Measurements from ENCODE around the gene ENOX1. TPM values are rescaled to one million over a fixed set of nuclear protein-coding genes. Genes with fewer than 3 reads are reported as not detected.

ENOX1 gene
- total RNA-seq, 1 donor from 2014 or later, result 2.0 TPM

- DNase-seq (ENCODE audit: low spot score), result no peak
Observed at GRCh38 chr13:43289470-43290255, 497.1 kb downstream of the ENOX1 start.

GRCh38 chr13:43286751-43287150 is 500.0 kb downstream of the ENOX1 start:
- DNase-seq (ENCODE audit: low spot score), result no peak

GRCh38 chr13:43285933-43286597 is 500.7 kb downstream of the ENOX1 start:
- DNase-seq (ENCODE audit: low spot score), result no peak

- no peak for DNase-seq (ENCODE audit: low spot score)
Observed at GRCh38 chr13:43284162-43284561, 502.6 kb downstream of the ENOX1 start.

GRCh38 chr13:43279696-43280095 is 507.1 kb downstream of the ENOX1 start:
- no peak for DNase-seq (ENCODE audit: low spot score)

- DNase-seq (ENCODE audit: low spot score), result no peak
Observed at GRCh38 chr13:43278127-43278526, 508.6 kb downstream of the ENOX1 start.

GRCh38 chr13:43277142-43277541 is 509.6 kb downstream of the ENOX1 start:
- no peak for DNase-seq (ENCODE audit: low spot score)

GRCh38 chr13:43274881-43275280 is 511.9 kb downstream of the ENOX1 start:
- DNase-seq (ENCODE audit: low spot score), result no peak

- no peak for DNase-seq (ENCODE audit: low spot score)
Observed at GRCh38 chr13:43273362-43273761, 513.4 kb downstream of the ENOX1 start.

- DNase-seq (ENCODE audit: low spot score), result no peak
Observed at GRCh38 chr13:43272851-43273250, 513.9 kb downstream of the ENOX1 start.

- DNase-seq (ENCODE audit: low spot score), result no peak
Observed at GRCh38 chr13:43271152-43271551, 515.6 kb downstream of the ENOX1 start.

- no peak for DNase-seq (ENCODE audit: low spot score)
Observed at GRCh38 chr13:43270130-43270830, 516.5 kb downstream of the ENOX1 start.

GRCh38 chr13:43269037-43269481 is 517.7 kb downstream of the ENOX1 start:
- peak; percentile 65 for DNase-seq (ENCODE audit: low spot score)

GRCh38 chr13:43268632-43269031 is 518.1 kb downstream of the ENOX1 start:
- DNase-seq (ENCODE audit: low spot score), result no peak

GRCh38 chr13:43267916-43268315 is 518.9 kb downstream of the ENOX1 start:
- DNase-seq (ENCODE audit: low spot score), result no peak

- DNase-seq (ENCODE audit: low spot score), result no peak
Observed at GRCh38 chr13:43266936-43267615, 519.7 kb downstream of the ENOX1 start.

GRCh38 chr13:43265028-43265427 is 521.7 kb downstream of the ENOX1 start:
- DNase-seq (ENCODE audit: low spot score), result no peak

GRCh38 chr13:43264458-43264857 is 522.3 kb downstream of the ENOX1 start:
- no peak for DNase-seq (ENCODE audit: low spot score)

- no peak for DNase-seq (ENCODE audit: low spot score)
Observed at GRCh38 chr13:43263047-43263446, 523.7 kb downstream of the ENOX1 start.

- no peak for DNase-seq (ENCODE audit: low spot score)
Observed at GRCh38 chr13:43260999-43261398, 525.8 kb downstream of the ENOX1 start.

- no peak for DNase-seq (ENCODE audit: low spot score)
Observed at GRCh38 chr13:43258771-43259170, 528.0 kb downstream of the ENOX1 start.

- no peak for DNase-seq (ENCODE audit: low spot score)
Observed at GRCh38 chr13:43257765-43258164, 529.0 kb downstream of the ENOX1 start.
